GM12873 (cell line): ENCODE measurements around the gene DGKE.

Source experiments
- TF ChIP-seq, protein P1 (sequence below): IDR thresholded peaks from 2 replicates; pipeline ENCODE4 v1.5.1; 2012; ENCODE audit warnings: low read depth, mild to moderate bottlenecking, moderate library complexity, low read length, control low read depth; ENCODE audit not compliant: insufficient read depth; ENCODE audit errors: missing control alignments

Gene DGKE

DNA sequence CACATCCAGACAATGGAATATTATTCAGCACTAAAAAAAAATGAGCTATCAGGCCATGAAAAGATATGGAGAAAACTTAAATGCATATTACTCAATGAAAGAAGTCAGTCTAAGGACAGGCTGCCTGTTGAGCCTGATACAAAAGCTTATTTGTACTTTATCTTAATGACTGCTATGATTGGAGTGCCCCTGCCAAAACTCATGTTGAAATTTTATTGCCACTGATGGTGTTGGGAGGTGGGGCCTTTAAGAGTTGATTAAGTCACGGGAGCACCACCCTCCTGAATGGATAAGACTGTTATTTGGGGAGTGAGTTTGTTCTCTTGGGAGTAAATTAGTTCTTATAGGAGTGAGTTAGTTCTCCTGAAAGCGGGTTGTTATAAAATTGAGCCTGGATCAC, 10.1 kb upstream of the DGKE start:
- TF ChIP-seq, protein P1, sequence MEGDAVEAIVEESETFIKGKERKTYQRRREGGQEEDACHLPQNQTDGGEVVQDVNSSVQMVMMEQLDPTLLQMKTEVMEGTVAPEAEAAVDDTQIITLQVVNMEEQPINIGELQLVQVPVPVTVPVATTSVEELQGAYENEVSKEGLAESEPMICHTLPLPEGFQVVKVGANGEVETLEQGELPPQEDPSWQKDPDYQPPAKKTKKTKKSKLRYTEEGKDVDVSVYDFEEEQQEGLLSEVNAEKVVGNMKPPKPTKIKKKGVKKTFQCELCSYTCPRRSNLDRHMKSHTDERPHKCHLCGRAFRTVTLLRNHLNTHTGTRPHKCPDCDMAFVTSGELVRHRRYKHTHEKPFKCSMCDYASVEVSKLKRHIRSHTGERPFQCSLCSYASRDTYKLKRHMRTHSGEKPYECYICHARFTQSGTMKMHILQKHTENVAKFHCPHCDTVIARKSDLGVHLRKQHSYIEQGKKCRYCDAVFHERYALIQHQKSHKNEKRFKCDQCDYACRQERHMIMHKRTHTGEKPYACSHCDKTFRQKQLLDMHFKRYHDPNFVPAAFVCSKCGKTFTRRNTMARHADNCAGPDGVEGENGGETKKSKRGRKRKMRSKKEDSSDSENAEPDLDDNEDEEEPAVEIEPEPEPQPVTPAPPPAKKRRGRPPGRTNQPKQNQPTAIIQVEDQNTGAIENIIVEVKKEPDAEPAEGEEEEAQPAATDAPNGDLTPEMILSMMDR, result no peak

DNA sequence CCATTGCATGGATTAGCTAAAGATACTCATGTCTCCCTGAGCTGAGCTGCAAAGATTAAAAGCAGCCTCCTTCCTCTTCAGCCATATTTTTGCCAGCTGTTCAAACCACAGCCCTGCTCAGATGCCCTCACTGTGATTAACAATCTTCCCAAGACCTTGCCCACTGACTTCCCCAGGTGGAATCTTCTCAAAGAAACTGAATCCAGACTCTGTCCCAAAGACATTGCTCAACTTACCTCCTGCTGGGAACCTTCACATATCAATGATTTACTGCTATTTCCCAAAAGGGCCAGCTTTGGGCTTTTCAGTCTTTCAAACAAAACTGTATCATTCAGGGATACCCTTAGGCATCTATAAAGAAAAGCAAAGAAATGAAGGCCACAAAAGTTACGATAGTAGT, 9.4 kb upstream of the DGKE start:
- TF ChIP-seq, protein P1, result no peak

DNA sequence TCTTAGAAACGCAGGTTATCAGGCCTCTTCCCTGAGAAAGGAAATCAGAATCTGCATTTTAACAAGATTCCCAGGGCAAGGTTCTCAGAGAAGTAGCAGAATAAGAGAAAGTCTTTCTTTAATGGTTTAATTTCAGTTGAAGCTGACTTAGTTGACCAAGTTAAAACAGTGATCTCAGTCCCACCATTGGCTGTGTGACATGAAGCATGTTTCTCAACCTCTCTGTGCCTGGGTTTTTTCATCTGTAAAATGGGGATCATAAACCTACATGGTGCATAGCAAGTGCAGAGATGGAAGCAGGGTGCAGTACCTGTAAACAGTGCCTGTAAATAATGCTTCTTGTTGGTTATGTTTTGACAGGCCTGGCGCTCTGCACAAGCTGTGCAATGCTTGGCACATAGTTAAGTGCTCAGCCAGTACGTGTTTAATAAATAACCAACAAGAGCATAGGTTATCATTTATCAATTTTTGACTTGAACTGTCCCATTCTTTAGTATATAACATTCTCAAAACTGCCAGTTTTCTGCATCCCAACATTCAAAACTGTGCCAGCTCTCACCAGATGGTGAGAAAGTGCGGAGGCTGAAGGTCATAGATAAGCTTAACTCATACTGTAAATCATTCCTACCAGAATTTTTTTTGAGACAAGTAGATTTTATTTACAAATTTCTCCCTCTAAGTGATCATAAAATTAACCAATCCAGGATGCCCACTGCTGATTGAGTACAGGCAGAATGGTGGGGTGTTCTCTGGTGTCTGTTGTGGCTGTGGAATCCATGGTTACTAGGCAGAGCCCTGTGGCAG, 7.1 kb upstream of the DGKE start:
- TF ChIP-seq, protein P1, result no peak

DNA sequence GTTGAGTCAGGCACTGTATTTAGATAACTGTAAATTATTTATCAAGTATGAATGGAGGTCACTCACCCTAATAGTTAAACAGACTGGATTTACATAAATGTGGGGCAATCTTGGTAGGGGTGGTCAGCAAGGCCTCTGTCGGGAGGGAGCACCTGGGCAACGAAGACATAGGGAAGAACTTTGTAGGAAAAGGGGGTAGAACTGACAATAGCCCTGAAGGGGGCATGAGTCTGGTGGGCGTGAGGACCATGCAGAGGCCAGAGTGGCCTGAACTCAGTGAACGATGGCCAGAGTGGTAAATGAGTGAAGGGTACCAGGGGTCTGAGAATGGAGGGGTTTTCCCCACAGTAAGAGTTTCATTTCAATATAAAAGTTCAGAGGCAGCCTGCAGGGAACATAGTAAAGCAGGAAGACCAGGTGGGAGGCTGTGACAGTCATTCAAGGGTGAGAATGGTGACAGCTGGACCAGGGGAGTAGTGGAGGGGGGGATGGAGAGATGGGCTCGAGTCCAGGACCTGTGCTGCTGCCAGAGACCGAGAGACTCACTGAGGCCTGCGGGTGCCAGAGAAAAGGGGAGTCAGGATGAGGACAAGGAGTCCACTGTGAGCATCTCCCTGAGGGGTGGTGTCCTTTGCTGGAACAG, 3.1 kb upstream of the DGKE start:
- TF ChIP-seq, protein P1, result no peak

DNA sequence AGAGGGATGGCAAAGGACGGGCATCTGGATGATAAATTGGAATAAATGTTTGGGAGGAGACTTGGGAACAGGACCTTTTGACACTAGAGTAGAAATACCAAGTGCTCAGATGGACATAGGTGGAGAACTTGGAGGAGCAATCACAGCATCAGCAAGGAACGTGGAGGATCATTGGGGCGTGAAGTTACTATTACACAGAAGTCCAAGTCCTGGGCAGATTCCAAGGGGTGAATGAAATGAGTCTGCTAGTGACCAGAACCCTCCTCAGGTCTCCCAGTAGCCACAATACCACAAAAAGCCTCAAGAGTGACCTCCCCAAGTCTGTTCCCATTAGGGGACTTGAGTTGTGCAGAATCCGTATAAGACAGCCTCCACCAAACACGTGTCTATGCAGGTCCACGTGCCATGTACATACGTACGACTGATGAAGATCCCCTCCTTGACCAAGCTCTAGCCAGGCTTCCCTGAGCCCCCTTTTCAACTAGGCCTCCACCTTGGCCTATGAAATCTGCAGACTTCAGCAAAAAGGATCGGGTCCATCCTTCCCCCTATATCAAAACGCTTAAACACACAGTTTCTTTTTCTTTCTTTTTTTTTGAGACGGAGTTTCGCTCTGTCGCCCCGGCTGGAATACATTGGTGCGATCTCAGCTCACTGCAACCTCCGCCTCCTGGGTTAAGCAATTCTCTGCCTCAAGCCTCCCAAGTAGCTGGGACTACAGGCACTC, 2.4 kb upstream of the DGKE start:
- TF ChIP-seq, protein P1, result no peak

DNA sequence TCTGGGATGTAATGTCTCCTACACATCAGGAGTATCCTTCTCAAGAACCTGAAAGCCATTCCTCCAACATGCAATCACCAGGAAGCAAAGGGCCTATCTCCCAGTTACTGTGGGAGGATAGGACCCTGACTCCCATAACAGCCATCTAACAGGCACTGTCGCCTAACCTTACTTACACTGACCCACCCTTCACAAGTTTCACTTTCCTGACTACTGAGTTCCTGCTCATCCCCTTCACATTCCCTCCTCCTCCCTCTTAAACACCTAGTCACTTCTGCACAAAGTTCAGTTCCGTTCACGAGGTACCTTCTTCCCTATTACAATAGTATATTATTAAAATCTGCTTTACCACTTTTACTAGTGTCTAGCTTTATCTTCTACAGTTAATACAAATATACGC, 1.5 kb upstream of the DGKE start:
- TF ChIP-seq, protein P1, result no peak
